Ectodermal cell (in vitro differentiated cells): ENCODE measurements around the gene SCD5.

Experiments
- H3K27ac ChIP-seq: 2 replicates; pipeline ENCODE4 v1.7.0; 2013; ENCODE audit warnings: mild to moderate bottlenecking, low read depth, low read length; ENCODE audit not compliant: insufficient read depth, poor library complexity, severe bottlenecking
- H3K27me3 ChIP-seq: 2 replicates; pipeline ENCODE4 v1.7.0; 2013; ENCODE audit warnings: mild to moderate bottlenecking, low read length; ENCODE audit not compliant: insufficient read depth, control insufficient read depth, poor library complexity, severe bottlenecking
- H3K36me3 ChIP-seq: one replicate; pipeline ENCODE4 v1.7.0; 2013; ENCODE audit warnings: low read length; ENCODE audit not compliant: control insufficient read depth, insufficient read depth
- H3K4me1 ChIP-seq: one replicate; pipeline ENCODE4 v1.7.0; 2013; ENCODE audit warnings: low read length; ENCODE audit not compliant: control insufficient read depth, insufficient read depth
- H3K4me3 ChIP-seq: 2 replicates; pipeline ENCODE4 v1.7.0; 2013; ENCODE audit warnings: low read depth, low read length, control low read depth; ENCODE audit not compliant: insufficient read depth
- H3K9me3 ChIP-seq: 2 replicates; pipeline ENCODE4 v1.7.0; 2013; ENCODE audit warnings: mild to moderate bottlenecking, low read length, moderate library complexity; ENCODE audit not compliant: control insufficient read depth
- WGBS, 2 experiments: methylation state at CpG; one replicate each; pipeline ENCODE4 v1.1.7; 2013; ENCODE audit warnings: missing lambda C conversion rate in 2 of 2; 5-methylcytosine and 5-hydroxymethylcytosine counted together

SCD5 gene

GRCh38 chr4:82814034-82814433 lies 15.4 kb upstream of the SCD5 start:
- Histone ChIP-seq H3K4me3 (no peak overlapping the region), H3K4me1 (peaks cover 10% of the 10 kb centered on the region), H3K9me3 (no peaks in the 10 kb centered on the region), H3K27me3 (peaks cover 15% of the 10 kb centered on the region), H3K36me3 (no peaks in the 10 kb centered on the region), H3K27ac (no peak overlapping the region)
- WGBS, 2 experiments: 41 to 48% methylated on average over 1 of the region's 1 CpG

DNA sequence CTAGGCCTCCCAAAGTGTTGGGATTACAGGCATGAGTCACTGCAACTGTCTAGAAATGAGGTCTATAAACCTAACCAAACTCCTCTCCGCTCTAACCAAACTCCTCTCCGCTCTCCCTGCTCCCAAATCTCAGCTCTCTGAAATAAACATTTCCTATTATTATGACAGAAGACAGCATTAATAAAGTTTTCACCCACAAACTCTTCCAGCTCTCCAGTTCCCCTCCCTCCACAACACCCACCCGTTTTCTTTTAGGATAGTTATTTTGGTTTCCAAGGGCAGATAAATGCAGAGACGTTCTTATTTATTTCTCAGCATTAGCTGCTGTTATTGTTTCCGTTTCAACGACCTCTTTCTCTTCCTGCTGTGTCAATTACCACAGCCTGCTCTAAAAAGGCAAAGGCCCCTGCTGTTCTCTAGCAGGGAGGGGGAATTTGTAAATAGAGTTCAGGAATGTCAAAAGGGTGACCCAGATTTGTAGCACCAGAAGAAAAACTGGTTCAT lies 13.3 kb upstream of the SCD5 start:
- Histone ChIP-seq H3K27ac (no peak overlapping the region), H3K9me3 (no peaks in the 10 kb centered on the region), H3K36me3 (no peaks in the 10 kb centered on the region), H3K4me1 (peaks cover 10% of the 10 kb centered on the region), H3K4me3 (no peak overlapping the region), H3K27me3 (peaks cover 15% of the 10 kb centered on the region)
- 11 to 14% methylated on average over 5 to 6 of the region's 6 CpGs for WGBS, 2 experiments

- 73% methylated on average over 1 of the region's 1 CpG; no CpG with 5 or more reads in 1 of the 2 experiments for WGBS, 2 experiments
- Histone ChIP-seq H3K4me1 (peaks cover 10% of the 10 kb centered on the region), H3K36me3 (no peaks in the 10 kb centered on the region), H3K27me3 (peaks cover 15% of the 10 kb centered on the region), H3K9me3 (no peaks in the 10 kb centered on the region), H3K4me3 (no peak overlapping the region), H3K27ac (no peak overlapping the region)
Observed at GRCh38 chr4:82811392-82811791, 12.8 kb upstream of the SCD5 start.

GRCh38 chr4:82810176-82810575 lies 11.6 kb upstream of the SCD5 start:
- Histone ChIP-seq H3K4me1 (peaks cover 10% of the 10 kb centered on the region), H3K36me3 (no peaks in the 10 kb centered on the region), H3K4me3 (no peak overlapping the region), H3K9me3 (no peaks in the 10 kb centered on the region), H3K27ac (no peak overlapping the region), H3K27me3 (peaks cover 25% of the 10 kb centered on the region)
- 78 to 85% methylated on average over 4 of the region's 4 CpGs for WGBS, 2 experiments

DNA sequence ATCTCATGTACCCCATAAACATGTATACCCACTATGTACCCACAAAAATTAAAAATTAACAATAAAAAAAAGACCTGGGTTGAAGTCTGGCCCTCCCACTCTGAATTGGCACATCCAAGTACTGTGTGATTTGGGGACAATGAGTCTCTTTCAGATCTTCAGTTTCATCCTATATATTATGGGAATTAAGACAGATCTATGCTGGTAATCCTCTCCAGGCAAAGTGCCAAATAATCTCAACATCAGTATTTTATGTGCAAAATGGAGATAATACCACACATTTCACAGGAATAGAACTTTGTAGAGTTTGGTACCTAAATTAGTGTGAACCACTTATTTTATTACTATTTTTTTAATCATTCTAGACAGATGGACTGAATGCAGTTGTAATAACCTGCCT lies 11.0 kb upstream of the SCD5 start:
- Histone ChIP-seq H3K27me3 (peaks cover 31% of the 10 kb centered on the region), H3K36me3 (no peaks in the 10 kb centered on the region), H3K4me1 (peaks cover 7% of the 10 kb centered on the region), H3K4me3 (no peak overlapping the region), H3K27ac (no peak overlapping the region), H3K9me3 (no peaks in the 10 kb centered on the region)

- H3K4me3 ChIP-seq: no peak overlapping the region
- H3K9me3 ChIP-seq: no peaks in the 10 kb centered on the region
- no peaks in the 10 kb centered on the region for H3K36me3 ChIP-seq
- peaks cover 74% of the 10 kb centered on the region for H3K27me3 ChIP-seq
- no peak overlapping the region for H3K27ac ChIP-seq
- peaks cover 6% of the 10 kb centered on the region for H3K4me1 ChIP-seq
- 85 to 90% methylated on average over 4 of the region's 4 CpGs for WGBS, 2 experiments
Observed at GRCh38 chr4:82803746-82804145, 5.2 kb upstream of the SCD5 start.

- H3K27me3 ChIP-seq: peaks cover 83% of the 10 kb centered on the region
- 80 to 81% methylated on average over 2 of the region's 2 CpGs for WGBS, 2 experiments
Observed at GRCh38 chr4:82802911-82803310, 4.3 kb upstream of the SCD5 start.

GRCh38 chr4:82801910-82802521 lies 3.4 kb upstream of the SCD5 start:
- Histone ChIP-seq H3K4me3 (no peak overlapping the region), H3K27me3 (peaks cover 92% of the 10 kb centered on the region), H3K36me3 (no peaks in the 10 kb centered on the region), H3K4me1 (peaks cover 10% of the 10 kb centered on the region), H3K27ac (no peak overlapping the region), H3K9me3 (no peaks in the 10 kb centered on the region)
- WGBS, 2 experiments: 67 to 88% methylated on average over 2 of the region's 3 CpGs

More at GRCh38 chr4:82802911-82803310, 4.3 kb upstream of the SCD5 start:
- Histone ChIP-seq H3K4me3 (no peak overlapping the region), H3K9me3 (no peaks in the 10 kb centered on the region), H3K27ac (no peak overlapping the region), H3K36me3 (no peaks in the 10 kb centered on the region), H3K4me1 (peaks cover 6% of the 10 kb centered on the region)

DNA sequence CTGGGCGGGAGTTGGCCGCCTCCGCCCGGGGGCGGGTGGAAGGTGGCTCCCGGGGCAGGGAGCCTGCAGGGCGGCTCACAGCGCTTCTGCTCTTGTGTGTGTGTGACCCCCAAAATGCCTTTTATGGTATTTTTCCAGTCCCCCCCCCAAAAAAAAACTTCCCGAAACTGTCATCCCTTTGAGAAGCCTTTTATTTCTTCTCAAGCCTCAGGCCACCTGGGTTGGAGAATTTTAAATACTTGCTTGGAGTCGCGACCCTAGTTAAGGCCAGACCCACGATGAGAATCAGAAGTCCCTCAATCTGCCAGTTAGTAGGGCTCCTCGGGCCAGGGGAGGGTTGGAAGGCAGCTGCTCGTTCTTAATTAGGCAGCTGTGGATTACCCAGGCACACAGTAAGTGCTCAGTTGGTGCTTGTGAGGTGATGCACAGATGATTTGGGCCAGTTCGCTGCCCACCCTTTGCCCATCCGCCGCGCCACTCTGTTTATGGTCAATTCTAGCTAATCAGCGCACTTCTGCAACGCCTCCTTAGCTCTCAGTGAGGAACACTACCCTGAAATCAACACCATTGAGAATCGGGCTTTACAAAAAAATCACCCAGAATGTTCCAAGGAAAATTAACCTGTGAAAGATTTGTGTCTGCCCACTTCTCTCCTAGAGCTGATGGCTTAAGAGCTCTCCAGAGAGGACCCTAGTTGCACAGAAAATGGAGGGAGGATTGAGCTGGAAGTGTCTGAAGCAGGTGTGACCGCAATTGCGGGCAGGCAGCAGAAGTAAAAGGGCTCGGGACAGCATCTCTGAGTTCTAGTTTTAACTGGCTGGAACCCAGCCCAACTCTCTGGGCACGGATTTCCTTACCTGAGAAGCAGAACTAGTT lies 648 bp upstream of the SCD5 start:
- 11% methylated on average over 25 of the region's 25 CpGs for WGBS, 2 experiments
- Histone ChIP-seq H3K27ac (no peak overlapping the region), H3K4me1 (peaks cover 10% of the 10 kb centered on the region), H3K4me3 (peak overlapping the region; percentile 65), H3K36me3 (no peaks in the 10 kb centered on the region), H3K9me3 (no peaks in the 10 kb centered on the region), H3K27me3 (peaks cover 100% of the 10 kb centered on the region)

- Histone ChIP-seq H3K4me3 (peak overlapping the region; percentile 65), H3K27ac (no peak overlapping the region), H3K27me3 (peaks cover 100% of the 10 kb centered on the region), H3K36me3 (no peaks in the 10 kb centered on the region), H3K4me1 (peaks cover 10% of the 10 kb centered on the region), H3K9me3 (no peaks in the 10 kb centered on the region)
- 1% methylated on average over 47 of the region's 47 CpGs for WGBS, 2 experiments
Observed at GRCh38 chr4:82797405-82798111, 1.0 kb downstream of the SCD5 start.
